GM19035 (cell line): Measurements from ENCODE around the gene CD276.

Experiments
- ATAC-seq: cut with Tn5 transposase; IDR thresholded peaks from one replicate; pipeline ENCODE4 v1.9.1; 2021; ENCODE audit not compliant: unreplicated experiment

The CD276 gene

DNA sequence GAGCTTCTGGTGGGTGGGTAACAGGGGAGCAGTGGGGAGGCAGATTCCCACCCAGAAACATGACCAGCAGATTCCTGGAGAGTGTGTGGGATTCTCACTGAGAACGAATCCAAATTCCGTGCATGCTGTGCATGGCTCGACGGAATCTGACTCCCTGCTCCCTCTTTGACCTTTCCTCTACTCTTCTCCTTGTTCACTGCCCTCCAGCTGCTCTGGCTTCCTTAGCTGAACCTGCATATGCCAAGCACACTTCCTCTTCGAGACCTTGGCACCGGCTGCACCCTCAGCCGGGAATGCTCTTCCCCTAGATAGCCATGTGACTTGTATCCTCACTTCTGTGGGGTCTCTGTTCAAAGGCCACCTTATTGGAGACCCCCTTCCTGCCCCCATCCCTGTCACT, 62.7 kb downstream of the CD276 start:
- ATAC-seq: no peak

DNA sequence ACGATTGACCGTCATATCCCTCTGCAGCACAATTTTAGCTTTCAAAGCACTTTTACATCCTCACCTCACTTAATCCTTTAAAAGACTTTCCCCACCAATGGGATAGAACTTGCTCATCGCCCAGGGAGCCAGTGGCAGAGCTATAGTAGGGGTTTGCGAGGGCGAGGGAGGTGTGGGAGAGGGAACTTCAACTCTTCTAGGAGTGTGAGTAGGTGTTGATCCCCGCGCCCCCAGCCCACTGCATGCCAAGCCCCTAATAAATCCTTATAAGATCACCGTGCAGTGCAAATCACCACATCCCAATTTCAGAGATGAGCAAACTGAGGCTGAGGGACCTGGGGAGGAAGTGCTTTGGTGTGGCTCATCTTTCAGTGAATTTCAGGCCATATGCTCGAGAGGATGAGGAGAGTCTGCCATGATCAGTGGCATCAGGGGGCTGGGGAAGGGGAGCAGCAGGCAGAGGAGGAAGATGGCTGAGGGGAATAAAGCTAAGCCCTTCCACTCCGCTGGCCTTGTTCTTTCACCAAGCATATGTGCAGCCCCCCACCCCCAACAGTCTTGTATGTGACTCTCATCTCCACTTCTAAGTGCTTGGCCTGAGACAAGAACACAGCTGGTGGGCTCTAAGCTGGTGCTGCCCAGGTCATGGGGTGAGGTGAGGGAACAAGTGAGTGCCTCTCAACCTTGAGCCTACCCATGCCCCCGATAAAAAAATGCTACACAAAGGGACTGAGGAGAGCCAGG, 63.8 kb downstream of the CD276 start:
- no peak for ATAC-seq

DNA sequence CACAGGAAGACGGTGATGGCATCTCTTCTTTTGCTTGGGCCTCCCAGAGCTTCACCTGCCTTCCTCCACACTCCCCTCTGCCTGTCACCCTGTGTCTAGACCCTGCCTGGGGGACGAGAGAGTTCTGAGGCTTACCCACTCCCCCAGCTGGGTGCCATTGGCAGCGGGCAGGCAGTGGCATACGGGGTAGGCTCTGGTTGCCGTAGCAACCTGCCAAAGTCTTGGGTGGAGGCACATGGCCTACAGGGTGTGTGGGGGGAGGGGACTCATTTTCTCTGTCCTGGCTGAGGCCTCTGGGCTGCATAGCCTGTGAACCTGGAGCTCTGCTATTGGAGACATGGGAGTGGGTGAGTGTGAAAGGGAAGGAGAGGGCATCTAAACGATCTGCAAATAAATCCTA, 64.5 kb downstream of the CD276 start:
- no peak for ATAC-seq

DNA sequence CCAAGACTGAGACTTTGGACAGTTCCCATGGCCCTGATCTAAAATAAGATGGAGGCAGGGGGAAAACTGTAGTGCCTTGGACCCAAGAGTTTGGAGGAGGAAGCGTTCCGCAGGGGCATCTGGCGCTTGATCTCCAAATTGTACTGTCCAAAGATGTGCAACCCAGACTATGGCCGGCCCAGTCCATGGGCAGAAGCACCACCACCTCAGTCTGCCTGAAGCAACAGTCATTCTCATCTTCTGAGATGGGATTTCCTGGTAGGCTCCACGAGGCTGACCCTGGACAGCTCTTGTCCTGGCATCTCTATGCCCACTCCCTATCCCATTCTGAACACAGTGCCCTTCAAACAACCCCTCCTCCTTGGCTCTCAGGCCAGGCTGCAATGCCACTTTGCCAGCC, 65.3 kb downstream of the CD276 start:
- no peak for ATAC-seq

DNA sequence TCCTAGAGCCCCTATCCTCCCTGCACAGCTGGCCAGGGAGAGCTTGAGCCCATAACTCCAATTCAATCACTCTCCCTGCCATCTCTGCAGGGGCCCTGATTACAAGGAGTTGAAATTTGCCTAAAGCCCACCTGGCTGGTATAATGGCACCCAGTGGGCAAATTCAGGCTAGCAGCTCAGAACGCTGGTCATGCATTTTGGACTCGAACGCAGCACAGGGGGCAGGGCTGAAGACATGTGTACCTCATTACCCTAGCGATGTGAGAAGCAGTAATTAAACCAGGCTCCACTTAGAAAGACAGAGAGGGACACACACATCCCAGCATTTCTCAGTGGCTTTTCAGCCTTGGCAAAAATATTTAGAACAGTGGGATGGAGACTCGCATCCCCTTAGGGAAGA, 65.8 kb downstream of the CD276 start:
- ATAC-seq: no peak

DNA sequence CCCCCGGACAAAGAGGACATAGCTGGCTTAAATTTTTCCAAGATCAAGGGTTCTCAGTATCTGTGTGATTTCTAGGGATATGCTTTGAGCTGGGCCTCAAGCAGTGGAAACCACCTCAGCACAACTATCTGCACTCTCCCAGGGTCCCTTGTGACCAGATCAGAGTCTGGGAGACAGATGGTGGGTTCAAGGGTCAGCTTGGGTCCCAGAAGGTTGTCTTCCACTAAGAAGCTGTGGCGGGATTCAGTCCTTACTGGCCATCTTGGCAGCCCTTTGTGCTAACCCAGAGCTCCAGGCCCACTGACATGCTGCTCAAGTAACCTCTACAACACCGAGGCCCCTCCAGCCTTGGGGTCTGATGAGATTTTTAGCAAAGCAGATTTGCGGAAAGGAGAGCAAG, 66.3 kb downstream of the CD276 start:
- ATAC-seq: no peak

DNA sequence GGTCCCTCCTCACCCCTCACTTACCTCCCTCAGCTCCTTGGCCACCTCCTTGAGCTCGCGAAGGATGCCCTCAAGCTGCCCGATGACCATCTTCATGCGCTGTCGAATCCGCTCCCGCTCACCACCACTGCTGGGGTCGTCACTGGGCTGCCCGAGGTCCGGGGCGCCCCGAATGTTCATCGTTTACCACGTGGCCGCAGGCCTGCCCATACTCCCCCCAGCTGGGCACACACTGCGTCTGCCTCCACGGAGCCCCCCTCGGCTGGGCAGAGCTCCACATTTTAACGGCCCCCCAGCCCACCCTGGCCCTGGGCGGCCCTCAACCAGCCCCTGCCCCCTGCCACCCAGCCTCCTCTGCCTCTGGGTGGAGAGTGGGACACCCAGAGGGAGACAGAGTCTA, 66.8 kb downstream of the CD276 start:
- no peak for ATAC-seq

DNA sequence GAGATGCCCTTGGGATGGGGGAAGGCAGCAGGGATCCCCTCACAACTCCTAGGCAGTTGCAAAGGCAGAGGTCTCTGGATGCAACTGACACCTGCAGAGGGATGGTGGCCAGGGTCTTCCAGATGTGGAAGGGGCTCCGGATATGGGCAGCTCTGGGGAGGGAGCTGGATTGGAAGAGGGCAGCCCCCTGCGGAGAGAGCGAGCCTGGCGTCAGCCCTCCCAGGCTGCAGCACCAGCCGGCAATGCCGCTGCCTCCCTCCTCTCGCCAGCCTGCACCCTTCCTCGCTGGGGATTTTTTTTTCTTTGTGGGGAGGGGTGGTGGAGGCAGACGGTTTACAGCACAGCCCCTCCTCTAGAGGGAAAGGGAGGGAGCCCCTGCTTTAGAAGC, 67.3 kb downstream of the CD276 start:
- no peak for ATAC-seq

DNA sequence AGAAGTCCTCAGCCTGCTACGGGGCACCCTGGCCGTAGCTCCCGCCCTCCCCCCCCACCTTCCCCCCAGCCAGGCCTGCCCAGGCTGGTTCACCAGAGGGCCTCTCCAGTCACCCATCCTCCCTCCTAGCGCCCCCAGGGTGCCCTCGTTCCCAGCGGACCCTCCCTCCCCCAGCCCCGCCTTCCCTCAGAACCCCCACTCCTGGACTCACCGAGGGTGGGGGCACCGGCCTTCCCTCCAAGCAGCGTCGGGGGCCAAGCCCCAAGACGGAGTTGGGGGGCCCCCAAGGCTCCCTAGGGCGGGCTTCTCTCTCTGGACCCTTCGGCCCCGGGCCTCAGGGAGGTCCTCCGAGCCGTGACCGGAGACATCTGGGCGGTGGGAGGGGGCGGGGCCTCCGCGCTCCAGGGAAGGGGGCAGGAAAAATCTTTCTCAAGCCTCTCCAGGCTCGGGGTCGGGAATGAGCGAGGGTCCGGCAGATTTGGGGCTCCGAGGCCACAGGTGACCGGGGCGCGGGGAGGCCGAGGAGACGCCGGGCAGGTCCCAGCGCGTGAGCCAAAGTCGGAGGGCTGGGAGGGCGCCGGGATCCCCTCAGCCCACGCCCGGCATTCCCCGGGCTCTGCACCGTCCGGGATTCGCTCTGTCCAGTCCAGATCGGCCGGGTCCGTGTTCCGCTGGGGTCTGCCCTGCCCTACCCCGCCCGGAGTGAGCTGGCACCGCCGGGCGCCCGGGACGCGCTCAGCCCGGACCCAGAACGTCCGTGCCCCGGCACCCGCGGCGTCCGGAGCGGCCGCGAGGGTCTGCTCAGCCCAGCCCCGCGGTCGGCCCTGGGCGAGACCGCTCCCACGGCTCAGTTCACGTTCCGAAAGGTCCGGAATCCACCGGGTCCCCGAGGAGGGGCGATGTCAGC, 68.0 kb downstream of the CD276 start:
- no peak for ATAC-seq

DNA sequence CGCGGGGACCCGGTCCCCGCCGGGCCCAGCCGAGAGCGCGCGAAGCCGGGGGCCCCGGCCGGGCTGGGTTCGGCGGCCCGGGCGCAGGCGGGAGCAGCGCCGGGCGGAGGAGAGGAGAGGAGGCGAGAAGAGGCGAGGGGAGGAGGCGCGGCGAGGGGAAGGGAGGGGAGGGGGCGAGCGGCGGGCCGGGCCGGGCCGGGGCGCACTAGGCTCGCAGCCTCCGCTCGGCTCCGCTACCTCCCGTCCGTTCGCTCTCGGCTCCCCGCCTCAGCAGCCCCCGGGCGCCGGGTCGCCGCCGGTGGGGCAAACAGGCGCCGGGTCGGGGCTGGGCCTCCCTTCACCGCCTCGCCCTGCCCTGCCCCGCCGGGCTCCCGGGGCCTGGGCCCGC, 68.6 kb downstream of the CD276 start:
- no peak for ATAC-seq

DNA sequence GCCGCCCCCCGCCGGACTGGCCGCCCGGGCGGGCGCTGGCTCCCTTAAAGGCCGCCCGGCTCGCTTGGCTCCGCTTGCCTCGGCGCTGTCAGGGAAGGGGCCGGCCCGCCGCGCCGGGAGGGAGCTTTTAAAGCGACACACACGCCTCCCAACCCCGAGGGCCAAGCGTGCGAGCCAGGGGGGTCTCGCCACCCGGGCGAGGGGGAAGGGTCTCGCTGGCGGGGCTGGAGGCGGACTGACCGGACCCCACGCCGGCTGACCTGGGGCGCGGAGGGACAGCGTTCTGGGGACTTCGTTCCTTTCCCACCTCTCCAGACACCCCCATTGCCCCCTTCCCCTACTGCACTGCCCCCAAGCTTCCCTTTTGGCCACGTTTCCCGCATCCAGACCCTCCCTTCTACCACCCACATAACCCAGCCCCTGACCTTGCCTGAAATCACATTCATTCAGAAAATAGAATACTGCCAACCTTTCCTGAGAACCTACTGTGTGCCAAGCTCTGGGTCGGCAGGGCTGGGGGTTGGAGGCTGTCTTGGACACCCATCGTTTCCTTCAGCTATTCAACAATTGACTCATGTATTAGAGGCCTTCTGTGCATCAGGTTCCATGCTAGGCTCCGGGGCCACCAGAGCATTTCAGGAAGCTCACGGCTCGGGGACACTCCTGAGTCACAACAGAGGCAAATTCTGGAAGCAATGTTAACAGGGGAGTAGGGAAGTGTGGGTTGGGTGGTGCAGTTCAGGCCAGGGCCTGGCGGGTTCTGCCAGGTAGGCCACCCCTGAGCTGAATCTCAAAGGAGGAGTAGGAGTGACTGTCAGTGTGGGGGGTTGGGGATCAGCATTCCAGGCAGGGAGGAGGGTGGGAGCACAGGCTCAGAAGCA, 69.3 kb downstream of the CD276 start, which contains the start of gene INSYN1:
Gene INSYN1 (minus strand): TSS at position 102 of the 881 bp plus-strand sequence. CDS start 2,221 bp downstream, outside the sequence.
- no peak for ATAC-seq

DNA sequence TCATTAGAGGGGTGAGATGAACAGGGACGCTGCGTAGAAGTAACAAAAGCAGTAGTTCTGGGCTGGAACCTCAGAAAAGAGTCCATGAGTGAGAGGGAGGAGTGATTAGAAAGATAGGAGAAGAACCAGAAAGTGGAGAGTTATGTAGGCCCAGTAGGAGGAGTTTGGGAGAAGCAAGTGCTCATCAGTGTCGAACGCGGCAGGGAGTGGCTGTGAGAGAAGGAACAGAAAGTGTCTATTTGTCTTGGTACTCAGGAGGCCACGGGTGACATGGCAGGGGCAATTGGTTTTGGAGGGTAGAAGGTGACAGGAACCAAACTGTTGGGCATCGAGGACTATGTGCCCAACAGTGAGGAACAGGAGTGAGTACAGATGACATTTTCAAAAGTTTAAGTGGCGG, 70.3 kb downstream of the CD276 start:
- no peak for ATAC-seq

DNA sequence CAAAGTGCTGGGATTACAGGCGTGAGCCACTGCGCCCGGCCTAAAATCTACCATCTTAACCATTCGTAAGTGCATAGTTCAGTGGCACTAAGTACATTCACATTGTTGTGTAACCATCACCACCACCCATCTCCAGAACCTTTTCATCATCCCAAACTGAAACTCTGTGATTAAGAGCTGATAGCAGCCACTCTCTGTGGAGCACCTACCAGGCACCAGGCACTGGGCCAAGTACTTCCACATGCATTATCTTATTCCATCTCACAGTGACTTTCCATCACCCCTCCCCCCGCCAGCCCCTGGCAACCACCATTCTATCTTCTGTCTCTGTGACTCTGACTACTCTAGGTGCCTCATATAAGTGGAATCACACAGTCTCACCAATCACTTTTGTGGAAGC, 71.3 kb downstream of the CD276 start:
- ATAC-seq: no peak

DNA sequence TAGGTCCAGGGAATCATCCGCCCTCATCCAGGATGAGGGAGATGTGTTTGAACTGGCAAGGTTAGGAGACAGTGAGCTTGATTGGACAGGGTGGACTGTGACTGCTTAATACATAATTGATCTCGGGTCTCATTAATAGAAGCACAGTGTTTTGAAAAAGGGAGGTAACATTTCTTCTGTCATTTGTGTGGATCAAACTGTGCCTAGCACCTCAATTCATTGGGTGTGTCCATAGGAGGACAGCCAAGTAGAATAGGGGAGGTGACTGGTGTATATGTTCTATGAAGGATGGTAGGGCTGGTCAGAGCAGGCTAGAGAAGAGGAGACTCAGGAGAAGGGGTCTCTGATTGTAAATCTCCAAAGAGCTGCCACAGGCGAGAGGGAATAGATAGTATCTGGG, 71.8 kb downstream of the CD276 start:
- no peak for ATAC-seq

DNA sequence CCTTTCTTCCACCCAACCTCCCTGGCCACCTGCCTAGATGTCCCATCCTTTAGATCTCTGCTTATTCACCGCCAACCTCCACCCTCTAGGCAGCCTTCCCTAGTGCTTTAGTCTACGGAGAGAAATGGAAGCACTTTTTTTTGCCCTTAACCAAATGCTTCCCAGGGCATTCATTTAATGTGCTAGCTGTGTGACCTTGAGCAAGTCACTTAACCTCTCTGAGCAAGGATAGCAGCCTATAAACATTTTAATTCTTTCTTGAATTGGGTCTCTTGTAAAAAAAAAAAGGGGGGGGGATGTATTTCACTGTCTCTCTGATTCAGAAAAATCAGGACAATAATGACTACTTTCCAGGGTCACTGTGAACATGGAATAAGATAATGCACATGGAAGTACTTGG, 72.2 kb downstream of the CD276 start:
- ATAC-seq: no peak

DNA sequence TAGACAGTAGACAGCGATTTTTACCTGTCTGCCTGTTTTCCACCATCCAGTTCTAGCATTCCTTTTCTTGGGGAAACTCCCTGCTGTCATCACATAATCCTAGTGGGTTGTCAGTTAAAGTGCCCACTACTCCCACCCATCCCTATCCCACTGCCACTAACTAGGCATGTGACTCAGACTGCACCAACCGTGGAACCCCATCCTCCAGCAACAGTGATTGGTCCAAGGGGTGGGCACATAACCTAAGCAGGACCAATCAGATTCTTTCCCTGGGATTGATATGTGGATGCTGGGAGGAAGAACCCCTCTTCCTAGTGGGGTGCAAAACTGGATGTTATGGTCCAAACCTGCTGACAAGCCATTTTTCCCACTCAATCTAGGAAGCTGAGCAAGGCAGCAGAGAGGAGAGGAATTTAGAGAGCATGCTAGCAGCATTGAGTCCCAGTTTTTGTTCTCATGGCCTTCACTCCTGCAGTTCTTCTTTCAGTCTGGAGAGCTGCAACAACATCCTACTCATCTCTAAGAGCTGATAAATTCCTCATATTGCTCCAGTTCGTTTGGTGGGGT, 72.8 kb downstream of the CD276 start:
- no peak for ATAC-seq

DNA sequence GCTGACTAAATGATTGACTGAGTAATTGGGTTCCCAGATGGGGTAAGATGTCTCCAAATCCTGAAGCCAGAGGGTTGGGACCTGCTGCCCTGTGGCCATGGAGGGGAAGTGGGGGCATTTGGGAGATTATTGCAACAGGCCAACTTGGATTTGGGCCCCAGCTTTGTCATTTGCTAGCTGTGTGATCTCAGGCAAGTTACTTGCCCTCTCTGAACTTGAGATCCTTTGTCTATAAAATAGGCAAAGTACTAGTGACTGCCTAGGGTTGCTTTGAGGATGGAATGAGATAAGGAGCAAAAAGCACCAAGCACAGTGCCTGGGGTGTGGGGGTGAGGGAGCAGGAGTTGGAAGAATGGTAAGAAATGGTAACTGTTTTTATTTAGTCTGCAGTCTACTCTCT, 73.4 kb downstream of the CD276 start:
- no peak for ATAC-seq

DNA sequence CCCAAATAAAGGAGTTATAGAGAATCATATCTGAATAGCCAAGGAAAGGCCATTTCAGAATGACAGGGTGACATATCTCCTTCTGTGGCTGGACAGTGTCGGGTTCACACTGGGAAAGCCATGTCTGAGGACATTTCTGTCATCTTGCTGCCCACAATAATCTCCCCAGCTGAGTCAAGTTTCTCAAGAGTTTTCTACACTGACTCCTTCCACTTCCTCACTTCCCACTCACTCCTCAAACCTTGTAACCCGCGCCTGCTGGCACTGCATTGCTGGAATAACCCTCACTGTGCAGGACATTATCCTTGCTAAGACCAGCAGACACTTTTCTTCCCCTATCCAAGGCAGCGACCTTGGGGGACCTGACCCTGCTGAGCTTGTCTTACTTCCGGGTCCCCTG, 74.3 kb downstream of the CD276 start:
- ATAC-seq: no peak

DNA sequence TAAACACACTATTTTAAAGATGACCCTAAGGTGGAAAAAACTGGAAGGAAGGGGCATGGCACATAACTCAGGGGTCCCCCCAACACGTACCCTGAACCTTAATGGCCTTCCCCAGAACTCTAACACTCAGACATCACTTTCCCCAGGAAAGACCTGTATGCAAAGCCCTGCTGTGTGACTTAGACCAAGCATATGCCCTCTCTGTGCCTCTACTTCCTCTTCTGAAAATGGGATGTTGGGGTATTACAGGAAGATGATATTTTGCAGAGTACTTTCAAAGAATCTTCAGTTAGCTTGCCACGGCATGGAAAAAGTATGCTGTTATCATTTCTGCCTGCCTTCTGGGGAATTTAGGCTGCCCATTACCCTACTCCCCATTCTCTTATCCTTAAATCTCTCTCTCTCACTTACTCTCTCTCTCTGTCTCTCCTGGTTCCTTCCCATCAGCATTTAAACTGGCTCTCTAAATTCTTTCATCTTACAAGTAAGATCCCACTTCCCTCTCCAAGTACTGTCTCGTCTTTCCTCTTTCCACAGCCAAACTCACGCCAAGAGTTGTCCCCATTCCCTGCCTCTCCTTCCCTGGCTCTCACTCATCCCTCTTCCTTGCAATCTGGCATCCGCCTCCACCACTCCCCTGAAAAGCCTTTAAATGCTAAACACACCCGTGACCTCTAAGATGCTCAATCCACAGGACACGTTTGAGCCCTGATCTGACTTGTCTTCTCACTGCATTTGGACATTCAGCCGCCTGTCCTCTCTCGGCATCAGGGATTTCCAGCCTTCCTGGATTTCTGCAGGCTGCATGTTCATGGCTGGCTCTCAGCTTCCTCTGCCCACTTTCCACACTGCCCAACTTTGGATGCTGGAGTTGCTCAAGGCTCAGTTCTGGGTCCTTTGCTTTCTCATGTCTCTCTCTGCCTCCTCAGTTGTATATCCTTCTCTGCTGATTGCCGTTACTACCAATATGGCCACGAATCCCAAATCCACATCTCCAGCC, 76.4 kb downstream of the CD276 start:
- no peak for ATAC-seq

DNA sequence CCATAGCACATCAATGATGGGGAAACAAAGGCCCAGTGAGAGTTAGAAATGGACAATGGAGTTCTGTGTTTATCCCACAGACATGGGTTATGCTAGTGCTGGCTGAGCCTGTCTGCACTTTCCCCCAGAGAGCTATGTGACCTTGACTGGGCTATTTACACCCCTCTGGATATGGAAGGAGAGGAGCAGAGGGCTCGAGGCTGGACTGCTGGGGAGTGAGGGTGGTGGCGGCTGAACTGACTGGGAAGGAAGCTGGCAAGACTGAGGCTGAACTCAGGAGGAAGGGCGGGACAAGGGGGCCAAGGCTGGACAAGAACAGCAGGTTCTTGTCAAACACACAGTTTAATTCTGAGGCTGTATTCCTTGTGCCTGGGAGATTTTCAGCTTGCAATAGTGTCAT, 79.7 kb downstream of the CD276 start:
- no peak for ATAC-seq
